ENCODE results near the gene RNU7-1.

Gene RNU7-1

DNA sequence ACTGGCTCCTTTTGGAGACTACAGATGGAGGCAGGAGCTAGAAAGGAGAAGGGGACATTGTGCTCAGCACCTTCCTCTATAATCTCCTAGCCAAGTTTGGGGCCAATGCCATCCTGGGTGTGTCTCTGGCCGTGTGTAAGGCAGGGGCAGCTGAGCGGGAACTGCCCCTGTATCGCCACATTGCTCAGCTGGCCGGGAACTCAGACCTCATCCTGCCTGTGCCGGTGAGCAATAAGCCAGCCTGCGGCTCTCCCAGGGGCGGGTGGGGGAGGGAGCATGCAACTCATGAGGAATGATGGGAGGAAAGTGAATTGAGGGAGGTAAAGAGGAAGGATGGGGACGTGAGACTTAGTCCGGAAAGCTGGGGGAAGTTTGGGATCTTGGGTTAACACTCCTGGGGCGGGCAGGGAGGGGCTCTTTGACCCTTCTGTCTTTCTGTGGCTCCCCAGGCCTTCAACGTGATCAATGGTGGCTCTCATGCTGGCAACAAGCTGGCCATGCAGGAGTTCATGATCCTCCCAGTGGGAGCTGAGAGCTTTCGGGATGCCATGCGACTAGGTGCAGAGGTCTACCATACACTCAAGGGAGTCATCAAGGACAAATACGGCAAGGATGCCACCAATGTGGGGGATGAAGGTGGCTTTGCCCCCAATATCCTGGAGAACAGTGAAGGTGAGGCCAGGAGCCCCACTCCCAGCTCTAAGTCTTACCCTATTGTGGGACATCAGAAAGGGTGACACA is 26.0 kb upstream of the RNU7-1 start:
- no peak for DNase-seq (ENCODE audit: low spot score)

GRCh38 chr12:6919588-6919987 is 24.0 kb upstream of the RNU7-1 start:
- DNase-seq (ENCODE audit: low spot score) = no peak

DNA sequence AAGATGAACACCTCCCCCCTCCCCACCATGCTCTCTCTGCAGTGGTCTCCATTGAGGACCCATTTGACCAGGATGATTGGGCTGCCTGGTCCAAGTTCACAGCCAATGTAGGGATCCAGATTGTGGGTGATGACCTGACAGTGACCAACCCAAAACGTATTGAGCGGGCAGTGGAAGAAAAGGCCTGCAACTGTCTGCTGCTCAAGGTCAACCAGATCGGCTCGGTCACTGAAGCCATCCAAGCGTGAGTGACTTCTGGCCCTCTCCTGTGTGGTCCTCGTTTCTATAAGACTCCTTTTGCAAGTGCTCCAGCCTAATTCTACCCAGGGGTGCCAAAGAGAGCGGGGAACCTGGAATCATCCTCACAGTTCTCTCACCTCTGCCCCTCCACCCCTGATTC is 22.1 kb upstream of the RNU7-1 start:
- no peak for DNase-seq (ENCODE audit: low spot score)

DNA sequence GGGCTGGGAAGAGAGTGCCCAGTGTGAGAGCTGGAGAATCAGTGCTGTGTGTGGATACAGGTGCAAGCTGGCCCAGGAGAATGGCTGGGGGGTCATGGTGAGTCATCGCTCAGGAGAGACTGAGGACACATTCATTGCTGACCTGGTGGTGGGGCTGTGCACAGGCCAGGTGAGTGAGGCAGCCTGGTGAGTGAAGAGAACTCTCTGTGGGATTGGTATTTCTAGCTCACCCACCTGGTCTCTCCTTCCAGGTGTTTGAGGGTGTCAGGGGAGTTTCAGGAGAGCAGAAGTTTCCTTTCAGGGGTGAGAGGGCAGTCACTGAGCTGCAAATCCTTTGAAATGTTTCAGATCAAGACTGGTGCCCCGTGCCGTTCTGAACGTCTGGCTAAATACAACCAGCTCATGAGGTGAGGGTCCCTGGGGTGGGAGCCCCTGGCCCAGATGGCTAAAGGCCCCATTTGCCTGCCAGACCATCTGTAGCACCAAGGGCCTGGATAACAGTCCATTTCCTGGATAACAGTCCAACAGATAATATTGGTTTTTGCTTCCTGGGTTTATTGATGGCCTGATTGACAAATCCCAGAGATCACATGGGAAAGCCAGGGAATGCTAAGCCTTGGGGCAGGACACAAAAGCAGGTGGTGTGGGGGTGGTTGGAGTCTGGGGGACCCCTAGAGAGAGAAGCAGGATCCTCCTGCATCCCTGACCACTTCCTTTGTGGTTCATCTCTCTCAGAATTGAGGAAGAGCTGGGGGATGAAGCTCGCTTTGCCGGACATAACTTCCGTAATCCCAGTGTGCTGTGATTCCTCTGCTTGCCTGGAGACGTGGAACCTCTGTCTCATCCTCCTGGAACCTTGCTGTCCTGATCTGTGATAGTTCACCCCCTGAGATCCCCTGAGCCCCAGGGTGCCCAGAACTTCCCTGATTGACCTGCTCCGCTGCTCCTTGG is 21.3 kb upstream of the RNU7-1 start:
- DNase-seq (ENCODE audit: low spot score) = no peak

DNA sequence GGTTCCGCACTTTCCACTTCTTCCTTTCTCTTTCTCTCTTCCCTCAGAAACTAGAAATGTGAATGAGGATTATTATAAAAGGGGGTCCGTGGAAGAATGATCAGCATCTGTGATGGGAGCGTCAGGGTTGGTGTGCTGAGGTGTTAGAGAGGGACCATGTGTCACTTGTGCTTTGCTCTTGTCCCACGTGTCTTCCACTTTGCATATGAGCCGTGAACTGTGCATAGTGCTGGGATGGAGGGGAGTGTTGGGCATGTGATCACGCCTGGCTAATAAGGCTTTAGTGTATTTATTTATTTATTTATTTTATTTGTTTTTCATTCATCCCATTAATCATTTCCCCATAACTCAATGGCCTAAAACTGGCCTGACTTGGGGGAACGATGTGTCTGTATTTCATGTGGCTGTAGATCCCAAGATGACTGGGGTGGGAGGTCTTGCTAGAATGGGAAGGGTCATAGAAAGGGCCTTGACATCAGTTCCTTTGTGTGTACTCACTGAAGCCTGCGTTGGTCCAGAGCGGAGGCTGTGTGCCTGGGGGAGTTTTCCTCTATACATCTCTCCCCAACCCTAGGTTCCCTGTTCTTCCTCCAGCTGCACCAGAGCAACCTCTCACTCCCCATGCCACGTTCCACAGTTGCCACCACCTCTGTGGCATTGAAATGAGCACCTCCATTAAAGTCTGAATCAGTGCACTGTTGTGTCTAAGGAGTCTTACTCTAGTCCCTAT is 20.4 kb upstream of the RNU7-1 start:
- DNase-seq (ENCODE audit: low spot score) = no peak

GRCh38 chr12:6923851-6924250 is 19.8 kb upstream of the RNU7-1 start:
- no peak for DNase-seq (ENCODE audit: low spot score)

DNA sequence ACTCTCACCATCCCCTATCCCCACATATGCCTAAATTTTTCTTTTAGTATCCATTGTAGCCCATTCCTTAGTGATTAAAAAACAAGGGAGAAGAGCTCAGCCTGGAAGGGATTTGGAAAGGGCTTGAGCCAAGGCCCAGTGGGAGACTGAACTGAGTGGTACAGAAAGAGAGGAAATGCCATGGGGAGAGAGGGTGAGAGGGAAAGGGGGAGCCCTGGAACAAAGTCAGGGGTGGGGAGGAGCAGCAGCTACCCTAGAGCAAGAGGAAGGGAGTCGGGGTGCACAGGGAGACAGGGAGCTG is 18.4 kb upstream of the RNU7-1 start:
- no peak for DNase-seq (ENCODE audit: low spot score)

- no peak for DNase-seq (ENCODE audit: low spot score)
These were observed 17.9 kb upstream of the RNU7-1 start for GRCh38 chr12:6925540-6926279.

DNA sequence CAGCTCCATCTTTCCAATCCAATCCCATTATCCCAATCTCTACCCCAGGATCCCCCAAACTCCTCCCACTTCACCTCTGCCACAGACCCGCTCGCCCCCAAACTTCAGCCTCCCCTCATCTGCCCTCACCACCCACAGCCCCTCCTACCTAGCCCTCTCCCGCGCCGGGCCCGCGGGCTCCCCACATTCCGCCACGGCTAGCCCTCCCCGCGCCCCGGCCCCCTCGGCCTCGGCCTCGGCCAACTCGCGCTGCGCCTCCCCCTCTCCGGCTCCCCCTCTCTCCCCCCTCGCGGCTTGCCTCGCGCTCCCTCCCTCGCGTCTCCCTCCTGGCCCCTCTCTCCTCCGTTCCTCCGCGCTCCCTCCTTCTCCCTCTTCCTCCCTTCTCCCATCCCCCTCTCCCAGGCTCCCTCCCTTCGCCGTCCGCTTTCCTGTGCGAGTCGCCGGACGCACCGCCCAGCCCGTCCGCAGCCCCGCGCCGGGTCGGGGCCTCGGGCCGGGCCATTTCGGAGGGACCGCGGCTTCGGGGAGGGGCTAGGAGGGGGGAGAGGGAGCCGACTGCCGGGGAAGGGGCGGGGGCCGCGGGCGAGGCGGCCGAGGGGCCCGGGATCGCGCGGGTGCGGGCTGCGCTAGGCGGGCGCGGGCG is 16.1 kb upstream of the RNU7-1 start, which contains the start of gene ATN1:
ATN1 (plus strand) TSS at position 581 of the 643 bp plus-strand sequence. CDS start 6,043 bp downstream, outside the sequence.
- no peak for DNase-seq (ENCODE audit: low spot score)

- no peak for DNase-seq (ENCODE audit: low spot score)
These were observed 15.5 kb upstream of the RNU7-1 start for GRCh38 chr12:6928022-6928702.

DNA sequence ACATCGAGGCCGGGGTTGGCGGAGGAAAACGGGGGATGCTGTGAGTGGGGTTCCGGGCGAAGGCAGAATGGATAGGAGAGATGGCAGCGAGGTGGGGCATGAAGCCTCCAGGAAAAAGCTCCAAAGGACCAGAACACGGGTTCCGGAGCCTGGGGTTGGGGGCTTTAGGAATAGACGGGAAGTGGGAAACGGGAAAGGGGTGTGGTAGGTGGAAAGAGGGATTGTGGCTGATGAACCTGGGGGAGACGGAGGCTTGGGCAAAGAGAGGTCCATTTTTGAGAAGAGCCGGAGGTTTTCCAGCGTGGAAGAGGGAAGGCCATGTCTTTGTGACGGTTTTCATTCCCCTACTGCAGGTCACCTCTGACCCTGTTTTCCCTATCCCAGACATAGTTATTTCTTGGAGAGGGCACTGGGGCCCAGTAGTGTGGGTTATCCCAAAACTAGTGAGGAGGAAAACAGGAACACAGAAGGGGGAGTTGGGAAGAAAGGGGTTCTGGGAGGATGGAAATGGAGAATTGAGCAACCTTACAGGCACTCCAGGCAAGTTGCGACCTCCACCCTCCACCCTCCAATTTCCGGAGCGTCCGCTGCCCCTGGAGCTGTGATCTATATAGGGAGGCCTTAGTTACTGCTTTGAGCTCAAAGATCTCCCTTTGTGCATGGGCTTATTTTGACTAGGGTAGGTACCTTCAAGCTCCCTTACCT is 14.8 kb upstream of the RNU7-1 start:
- DNase-seq (ENCODE audit: low spot score) = no peak

GRCh38 chr12:6929466-6930452 is 13.9 kb upstream of the RNU7-1 start:
- DNase-seq (ENCODE audit: low spot score) = no peak

DNA sequence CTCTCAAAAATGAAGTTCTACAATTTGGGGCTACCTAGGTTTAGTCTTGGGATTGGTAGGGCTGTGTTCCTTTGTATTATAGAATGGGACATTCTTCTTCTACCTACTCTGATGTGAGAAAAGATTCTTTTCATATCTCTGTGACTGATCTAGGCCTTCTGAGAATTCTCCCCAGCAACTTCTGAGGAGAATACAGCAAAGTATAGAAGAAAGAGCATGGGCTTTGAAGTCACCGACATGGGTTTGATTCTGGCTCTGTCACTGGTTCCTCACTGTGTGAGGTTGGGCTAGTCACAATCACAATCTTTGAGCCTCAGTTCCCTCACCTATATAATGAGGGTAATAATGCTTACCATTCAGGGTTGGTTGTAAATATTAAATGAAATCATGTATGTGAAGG is 10.8 kb upstream of the RNU7-1 start:
- no peak for DNase-seq (ENCODE audit: low spot score)

DNA sequence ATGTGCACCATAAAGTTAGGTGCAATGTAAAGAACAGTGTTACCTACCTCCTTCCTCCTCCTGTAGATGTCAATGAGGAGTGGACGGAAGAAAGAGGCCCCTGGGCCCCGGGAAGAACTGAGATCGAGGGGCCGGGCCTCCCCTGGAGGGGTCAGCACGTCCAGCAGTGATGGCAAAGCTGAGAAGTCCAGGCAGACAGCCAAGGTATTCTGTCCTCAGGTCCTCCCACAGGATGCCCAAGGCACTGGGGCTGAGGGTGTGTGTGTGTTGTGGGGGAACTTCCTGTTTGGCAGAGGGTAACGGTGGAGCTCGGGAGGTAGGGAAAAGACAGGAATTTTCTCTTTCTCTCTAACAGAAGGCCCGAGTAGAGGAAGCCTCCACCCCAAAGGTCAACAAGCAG is 9.5 kb upstream of the RNU7-1 start:
- no peak for DNase-seq (ENCODE audit: low spot score)

- no peak for DNase-seq (ENCODE audit: low spot score)
These were observed 8.0 kb upstream of the RNU7-1 start for GRCh38 chr12:6935371-6936193.

GRCh38 chr12:6936194-6936635 is 7.4 kb upstream of the RNU7-1 start:
- no peak for DNase-seq (ENCODE audit: low spot score)

GRCh38 chr12:6936636-6937480 is 6.8 kb upstream of the RNU7-1 start:
- DNase-seq (ENCODE audit: low spot score) = no peak
